NCI-H1105 (cell line): ENCODE results near the gene KMT2E.
"Not testable (repeated sequence)": the region's sequence is repeated elsewhere in the genome, so short reads cannot be mapped to it uniquely, and the experiment has no call there.

ENCODE experiments used
- DNase-seq: peaks from one replicate; lab custom pipeline; 2025; lab: John Stamatoyannopoulos, UW

Gene KMT2E

GRCh38 chr7:105028004-105028403 lies 14.0 kb downstream of the KMT2E start:
- DNase-seq = no peak

- not testable (repeated sequence) for DNase-seq
These were observed 14.9 kb downstream of the KMT2E start for GRCh38 chr7:105028941-105029340.

- no peak for DNase-seq
These were observed 16.4 kb downstream of the KMT2E start for GRCh38 chr7:105030447-105030846.

DNA sequence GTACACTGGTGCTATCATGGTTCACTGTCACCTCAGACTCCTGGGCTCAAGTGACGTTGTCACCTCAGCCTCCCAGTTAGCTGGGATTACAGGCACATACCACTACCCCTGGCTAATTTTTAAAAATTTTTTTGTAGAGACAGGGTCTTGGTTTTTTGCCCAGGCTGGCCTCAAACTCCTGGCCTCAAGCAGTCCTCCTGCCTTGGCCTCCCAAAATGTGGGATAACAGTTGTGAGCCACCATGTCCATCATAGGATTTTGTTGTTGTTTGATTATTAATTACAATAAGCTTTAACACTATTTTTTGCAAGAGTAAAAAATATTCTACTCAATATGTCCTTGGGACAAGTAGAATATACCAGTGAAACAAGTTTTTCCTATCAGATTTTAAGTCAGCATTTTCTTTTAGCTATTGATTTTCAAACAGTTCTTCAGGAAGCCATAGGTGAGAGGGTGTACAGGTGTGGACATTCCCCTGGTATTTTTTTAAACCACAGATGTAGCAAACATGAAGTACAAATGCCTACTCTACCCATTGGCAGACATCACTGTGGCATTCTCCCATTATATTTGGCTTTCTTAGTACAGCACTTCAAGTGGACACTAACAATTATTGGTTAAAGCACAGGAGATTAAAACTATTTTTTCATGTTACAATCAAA lies 18.7 kb downstream of the KMT2E start:
- DNase-seq = no peak

DNA sequence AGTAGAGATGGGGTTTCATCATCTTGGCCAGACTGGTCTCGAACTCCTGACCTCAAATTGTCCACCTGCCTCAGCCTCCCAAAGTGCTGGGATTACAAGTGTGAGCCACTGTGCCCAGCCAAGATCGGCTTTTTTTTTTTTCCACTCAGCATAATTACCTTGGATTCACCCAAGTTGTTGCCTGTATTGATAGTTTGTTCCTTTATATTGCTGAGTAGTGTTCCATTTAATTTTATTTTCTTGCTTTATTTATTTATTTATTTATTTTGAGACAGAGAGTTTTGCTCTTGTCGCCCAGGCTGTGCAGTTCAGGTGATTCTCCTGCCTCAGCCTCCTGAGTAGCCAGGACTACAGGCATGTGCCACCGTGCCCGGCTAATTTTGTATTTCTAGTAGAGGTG lies 21.3 kb downstream of the KMT2E start:
- no peak for DNase-seq

GRCh38 chr7:105036217-105037168 lies 22.5 kb downstream of the KMT2E start:
- no peak for DNase-seq

DNA sequence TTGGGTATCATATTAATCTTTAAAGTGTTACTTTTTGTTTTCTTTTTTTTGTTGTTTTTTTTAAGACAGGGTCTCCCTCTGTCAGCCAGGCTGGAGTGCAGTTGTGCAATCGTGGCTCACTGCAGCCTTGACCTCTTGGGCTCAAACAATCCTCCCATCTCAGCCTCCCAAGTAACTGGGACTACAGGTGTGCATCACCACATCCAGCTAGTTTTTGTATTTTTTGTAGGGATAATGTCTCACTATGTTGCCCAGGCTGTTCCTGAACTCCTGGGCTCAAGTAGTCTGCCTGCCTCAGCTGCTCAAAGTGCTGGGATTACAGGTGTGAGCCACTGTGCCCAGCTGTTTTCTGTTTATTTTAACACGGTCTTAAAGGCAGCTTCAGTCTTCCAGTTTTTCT lies 23.3 kb downstream of the KMT2E start:
- no peak for DNase-seq

DNA sequence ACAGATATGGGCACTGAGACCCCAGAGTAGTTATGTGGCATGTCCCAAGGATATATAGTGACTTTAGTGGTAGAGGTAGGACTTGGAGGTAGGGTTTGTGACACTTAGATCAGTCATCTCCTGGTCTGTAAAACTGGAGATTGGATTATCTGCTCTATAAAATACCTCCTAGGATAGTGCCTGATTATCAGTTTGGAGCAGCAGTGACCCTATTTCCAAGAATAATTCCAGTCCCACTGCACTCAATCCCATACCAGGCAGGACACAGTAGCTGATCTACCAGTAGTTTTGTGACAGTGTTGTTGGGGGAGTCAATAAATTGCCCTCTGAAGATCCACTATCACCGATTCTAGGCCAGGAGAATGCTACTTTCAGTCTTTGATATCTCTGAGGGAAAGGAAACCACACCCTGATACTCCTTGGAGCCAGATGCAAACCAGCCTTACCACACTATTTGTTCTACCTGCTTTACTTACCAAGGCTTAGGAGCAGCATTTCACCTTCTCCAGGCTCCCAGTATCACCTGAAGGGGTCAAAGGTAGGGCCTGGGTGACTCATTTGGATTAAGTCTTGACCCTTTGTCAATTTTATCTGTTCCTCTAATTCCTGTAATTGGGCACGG lies 30.6 kb downstream of the KMT2E start:
- DNase-seq = no peak

GRCh38 chr7:105046414-105046813 lies 32.4 kb downstream of the KMT2E start:
- DNase-seq = no peak

DNA sequence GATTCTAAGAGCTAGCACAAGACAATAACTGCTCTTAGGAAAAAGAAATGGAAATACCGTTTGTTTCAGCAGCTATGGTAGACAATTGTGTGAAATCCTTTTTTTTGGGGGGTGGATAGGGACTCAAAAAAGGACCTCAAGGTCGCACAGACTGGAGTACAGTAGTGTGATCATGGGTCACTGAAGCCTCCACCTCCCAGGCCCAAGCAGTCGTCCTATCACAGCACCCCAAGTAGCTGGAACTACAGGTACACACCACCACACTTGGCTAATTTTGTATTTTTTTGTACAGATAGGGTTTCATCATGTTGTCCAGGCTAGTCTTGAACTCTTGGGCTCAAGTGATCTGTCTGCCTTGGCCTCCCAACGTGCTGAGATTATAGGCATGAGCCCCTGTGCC lies 33.9 kb downstream of the KMT2E start:
- DNase-seq = no peak

DNA sequence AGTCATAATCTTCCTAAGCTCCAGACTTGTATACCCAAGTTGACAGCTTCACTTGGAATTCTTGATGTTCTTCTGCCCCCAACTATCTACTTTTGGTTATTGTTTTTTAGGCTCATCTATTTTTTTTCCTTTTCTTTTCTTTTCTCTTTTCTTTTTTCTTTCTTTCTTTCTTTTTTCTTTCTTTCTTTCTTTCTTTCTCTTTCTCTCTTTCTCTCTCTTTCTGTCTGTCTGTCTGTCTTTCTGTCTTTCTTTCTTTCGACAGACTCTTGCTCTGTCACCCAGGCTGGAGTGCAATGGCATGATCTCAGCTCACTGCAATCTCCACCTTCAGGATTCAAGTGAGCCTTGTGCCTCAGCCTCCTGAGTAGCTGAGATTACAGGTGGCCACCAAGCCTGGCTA lies 36.5 kb downstream of the KMT2E start:
- no peak for DNase-seq

DNA sequence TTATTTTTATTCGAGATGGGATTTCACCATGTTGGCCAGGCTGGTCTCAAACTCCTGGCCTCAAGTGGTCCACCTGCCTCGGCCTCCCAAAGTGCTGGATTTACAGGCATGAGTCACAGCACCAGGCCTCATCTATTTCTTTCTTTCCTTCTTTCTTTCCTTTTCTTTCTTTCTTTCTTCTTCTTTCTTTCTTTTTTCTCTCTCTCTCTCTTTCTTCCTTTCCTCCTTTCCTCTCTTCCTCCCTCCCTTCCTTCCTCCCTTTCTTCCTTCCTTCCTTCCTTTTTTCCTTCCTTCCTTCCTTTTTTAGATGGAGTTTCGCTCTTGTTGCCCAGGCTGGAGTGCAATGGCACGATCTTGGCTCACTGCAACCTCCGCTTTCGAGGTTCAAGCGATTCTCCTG lies 36.9 kb downstream of the KMT2E start:
- not testable (repeated sequence) for DNase-seq

- no peak for DNase-seq
These were observed 41.1 kb downstream of the KMT2E start for GRCh38 chr7:105055084-105055483.

GRCh38 chr7:105055621-105056020 lies 41.6 kb downstream of the KMT2E start:
- DNase-seq = no peak

- DNase-seq = no peak
These were observed 43.5 kb downstream of the KMT2E start for GRCh38 chr7:105057472-105057871.

- no peak for DNase-seq
These were observed 46.4 kb downstream of the KMT2E start for GRCh38 chr7:105060437-105060836.

- DNase-seq = no peak
These were observed 46.9 kb downstream of the KMT2E start for GRCh38 chr7:105060923-105061322.

DNA sequence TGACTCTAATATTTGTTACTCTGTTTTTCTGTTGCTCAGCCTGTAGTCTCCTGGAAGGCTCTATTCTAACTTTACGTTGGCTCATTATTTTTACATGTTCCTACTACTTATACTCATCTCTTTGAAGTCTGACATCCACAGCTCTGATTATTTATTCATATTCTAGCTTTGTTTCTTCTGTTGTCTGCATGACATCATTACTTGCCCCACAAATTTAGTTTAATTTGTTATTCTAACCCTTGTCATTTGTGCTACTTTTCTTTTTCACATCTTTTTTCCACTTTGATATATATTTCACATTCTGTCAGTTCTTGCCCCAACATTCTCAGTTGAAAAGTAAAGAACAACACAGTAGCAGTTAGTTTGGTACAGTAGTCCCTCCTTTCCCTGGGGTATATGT lies 51.1 kb downstream of the KMT2E start:
- no peak for DNase-seq

GRCh38 chr7:105067691-105068090 lies 53.7 kb downstream of the KMT2E start:
- no peak for DNase-seq

- no peak for DNase-seq
These were observed 54.9 kb downstream of the KMT2E start for GRCh38 chr7:105068886-105069285.

DNA sequence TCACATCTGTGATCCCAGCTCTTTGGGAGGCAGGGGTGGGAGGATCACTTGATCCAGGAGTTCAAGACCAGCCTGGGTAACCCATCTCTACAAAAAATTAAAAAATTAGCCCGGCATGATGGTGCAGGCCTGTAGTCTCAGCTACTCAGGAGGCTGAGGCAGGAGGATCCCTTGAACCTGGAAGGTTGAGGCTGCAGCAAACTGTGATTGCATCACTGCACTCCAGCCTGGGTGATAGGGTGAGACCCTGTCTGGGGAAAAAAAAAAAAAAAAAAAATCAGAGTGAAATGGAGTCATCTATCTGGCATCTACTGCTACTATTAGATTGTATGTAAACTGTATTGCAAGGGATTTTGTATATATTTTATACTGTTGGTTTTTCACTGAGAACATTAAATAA lies 59.1 kb downstream of the KMT2E start:
- no peak for DNase-seq

GRCh38 chr7:105079348-105079747 lies 65.3 kb downstream of the KMT2E start:
- no peak for DNase-seq

DNA sequence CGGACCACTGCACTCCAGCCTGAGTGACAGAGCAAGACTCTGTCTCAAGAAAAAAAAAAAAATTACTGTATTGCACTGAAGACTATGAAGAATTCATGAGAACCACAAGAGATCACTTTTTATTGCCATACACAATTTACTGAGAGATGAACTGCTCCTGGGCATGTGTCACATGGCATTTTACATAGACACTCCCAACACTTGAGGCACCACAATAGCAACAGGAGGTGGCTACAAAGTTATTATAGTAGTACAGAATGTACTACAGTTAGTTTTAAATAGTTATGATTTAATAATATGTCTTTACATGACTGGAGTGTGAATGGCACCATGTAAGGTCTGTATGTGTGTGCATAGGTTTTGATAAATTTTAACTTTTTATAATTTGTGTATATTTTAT lies 70.6 kb downstream of the KMT2E start:
- DNase-seq = no peak
